HepG2 (cell line): ENCODE measurements around the gene PLCD4. TPM values are rescaled to one million over a fixed set of nuclear protein-coding genes. Genes with fewer than 3 reads are reported as not detected.

Experiments used
- ARNTL ChIP-seq: sonication (generic); formaldehyde crosslinking; IDR thresholded peaks from 2 replicates; pipeline ENCODE4 v1.4.0; 2020; ENCODE audit warnings: mild to moderate bottlenecking, missing genetic modification reagents
- BCLAF1 ChIP-seq: fragments of 450-650 bp; IDR thresholded peaks from 2 replicates; pipeline ENCODE4 v1.6.1; 2017; ENCODE audit warnings: mild to moderate bottlenecking
- BHLHE40 ChIP-seq: IDR thresholded peaks from 2 replicates; pipeline ENCODE4 v1.6.1; 2011; ENCODE audit warnings: low read length, improper control_type of control experiment
- CREM ChIP-seq, 2 experiments: sonication (generic) in 1 of 2; formaldehyde crosslinking in 1 of 2; IDR thresholded peaks; 2 replicates each; pipeline versions ENCODE4 v1.4.0 to v1.6.1; 2016 to 2020; ENCODE audit warnings: antibody characterized with exemption in 1 of 2, mild to moderate bottlenecking in 1 of 2, missing genetic modification reagents in 1 of 2
- FOSL2 ChIP-seq: sonication (generic); formaldehyde crosslinking; IDR thresholded peaks from 2 replicates; pipeline ENCODE4 v1.4.0; 2020; ENCODE audit warnings: missing genetic modification reagents
- IRF2 ChIP-seq: IDR thresholded peaks from 2 replicates; pipeline ENCODE4 v1.6.1; 2018; ENCODE audit warnings: missing genetic modification reagents, missing compliant biosample characterization
- KLF16 ChIP-seq, 2 experiments: sonication (generic) in 1 of 2; formaldehyde crosslinking in 1 of 2; IDR thresholded peaks; 2 replicates each; pipeline versions ENCODE4 v1.6.1 to v1.8.0; 2016 to 2023; ENCODE audit warnings: missing genetic modification reagents in 2 of 2, missing compliant biosample characterization in 1 of 2
- MAF1 ChIP-seq: sonication (generic); formaldehyde crosslinking; IDR thresholded peaks from 2 replicates; pipeline ENCODE4 v1.5.0; 2020; ENCODE audit warnings: missing genetic modification reagents, borderline replicate concordance
- NFE2L2 ChIP-seq: fragments of 150-350 bp; IDR thresholded peaks from 2 replicates; pipeline ENCODE4 v1.6.1; 2014; ENCODE audit warnings: low read length
- POGZ ChIP-seq: sonication (generic); formaldehyde crosslinking; IDR thresholded peaks from 2 replicates; pipeline ENCODE4 v1.4.0; 2020; ENCODE audit warnings: mild to moderate bottlenecking, missing genetic modification reagents
- POLR2A ChIP-seq, 2 experiments: IDR thresholded peaks; 2 replicates each; pipeline ENCODE4 v1.6.1; 2011; ENCODE audit warnings: low read depth in 2 of 2, low read length in 2 of 2, mild to moderate bottlenecking in 1 of 2, moderate library complexity in 1 of 2; ENCODE audit not compliant: insufficient read depth in 1 of 2
- SIX1 ChIP-seq: sonication (generic); formaldehyde crosslinking; IDR thresholded peaks from 2 replicates; pipeline ENCODE4 v1.4.0; 2020; ENCODE audit warnings: missing genetic modification reagents, borderline replicate concordance
- TFAP4 ChIP-seq: sonication (generic); IDR thresholded peaks from 2 replicates; pipeline ENCODE4 v1.6.1; 2016; ENCODE audit warnings: low read depth, borderline replicate concordance
- THYN1 ChIP-seq: sonication (generic); formaldehyde crosslinking; IDR thresholded peaks from 2 replicates; pipeline ENCODE4 v1.8.1; 2023; ENCODE audit warnings: low read depth, mild to moderate bottlenecking, moderate library complexity, missing genetic modification reagents, borderline replicate concordance
- TOPORS ChIP-seq: sonication (generic); formaldehyde crosslinking; IDR thresholded peaks from 2 replicates; pipeline ENCODE4 v1.8.0; 2023; ENCODE audit warnings: mild to moderate bottlenecking, missing genetic modification reagents
- TP53 ChIP-seq: sonication (generic); formaldehyde crosslinking; conservative IDR thresholded peaks from 2 replicates; pipeline ENCODE4 v1.4.0; 2020; ENCODE audit warnings: missing genetic modification reagents
- WIZ ChIP-seq: sonication (generic); formaldehyde crosslinking; IDR thresholded peaks from 2 replicates; pipeline ENCODE4 v1.5.1; 2020; ENCODE audit warnings: mild to moderate bottlenecking, missing genetic modification reagents
- ZFP36L1 ChIP-seq: sonication (generic); formaldehyde crosslinking; IDR thresholded peaks from 2 replicates; pipeline ENCODE4 v1.8.0; 2022; ENCODE audit warnings: mild to moderate bottlenecking, missing genetic modification reagents, moderate library complexity
- ZNF225 ChIP-seq: sonication (generic); formaldehyde crosslinking; IDR thresholded peaks from 2 replicates; pipeline ENCODE4 v1.4.0; 2020; ENCODE audit warnings: mild to moderate bottlenecking, missing genetic modification reagents
- ZNF260 ChIP-seq: sonication (generic); formaldehyde crosslinking; IDR thresholded peaks from 2 replicates; pipeline ENCODE4 v1.4.0; 2020; ENCODE audit warnings: missing genetic modification reagents, low read depth, mild to moderate bottlenecking, borderline replicate concordance
- ZNF564 ChIP-seq: sonication (generic); formaldehyde crosslinking; IDR thresholded peaks from 2 replicates; pipeline ENCODE4 v1.8.1; 2023; ENCODE audit warnings: mild to moderate bottlenecking, missing genetic modification reagents
- ZNF598 ChIP-seq: sonication (generic); formaldehyde crosslinking; IDR thresholded peaks from 2 replicates; pipeline ENCODE4 v1.5.1; 2020; ENCODE audit warnings: mild to moderate bottlenecking, missing genetic modification reagents, borderline replicate concordance
- ZSCAN25 ChIP-seq: sonication (generic); formaldehyde crosslinking; IDR thresholded peaks from 2 replicates; pipeline ENCODE4 v1.8.0; 2022; ENCODE audit warnings: mild to moderate bottlenecking, missing genetic modification reagents
- polyA plus RNA-seq, 8 experiments: library from polyadenylated mRNA; depleted of rRNA in 3 of 8; stranded (reverse) in 7 of 8; unstranded in 1 of 8; fragments of >200 nt; fragmentation: Illumina TruSeq in 4 of 8; extraction: Trizol in 4 of 8; gene quantifications; 2 replicates each; pipeline versions ENCODE4 v1.2.1 to v1.2.3, GENCODE V29; 2011 to 2016; ENCODE audit warnings: low read depth in 4 of 8, missing spikeins in 1 of 8, mixed read lengths in 1 of 8; ENCODE audit not compliant: insufficient read depth in 1 of 8
- total RNA-seq, 5 experiments: library from RNA; depleted of rRNA; stranded (reverse); fragments of >200 nt; fragmentation: Illumina TruSeq; extraction: Trizol; gene quantifications; 2 replicates each; pipeline ENCODE4 v1.2.3, GENCODE V29; 2016; ENCODE audit warnings: low read depth in 1 of 5
- TF ChIP-seq, protein P1 (sequence below): sonication (generic); formaldehyde crosslinking; IDR thresholded peaks from 2 replicates; pipeline ENCODE4 v1.5.1; 2020; ENCODE audit warnings: mild to moderate bottlenecking, missing genetic modification reagents, borderline replicate concordance

PLCD4 gene
- total and polyA plus RNA-seq, 2 of the 13 experiments (the other 11 are each of a cell fraction or from before 2014, with no cell fraction given): 0.26 TPM; not detected in 1

GRCh38 chr2:218659258-218659987 lies 51.7 kb downstream of the PLCD4 start, which contains the start of the genes BCS1L and ZNF142 (continued):
- TF ChIP-seq ARNTL (CRISPR knock-in tag) (peak; percentile 77; the same call in 1 of the 2 replicates), NFE2L2 (no peak), MAF1 (CRISPR knock-in tag) (no peak), SIX1 (CRISPR knock-in tag) (0 out of 2 replicates have a peak, but pooled peaks have one; percentile 24), WIZ (CRISPR knock-in tag) (no peak), POGZ (CRISPR knock-in tag) (peak; percentile 73), ZFP36L1 (CRISPR knock-in tag) (no peak; the same call in 1 of the 2 replicates), ZNF225 (no peak), ZSCAN25 (CRISPR knock-in tag) (peak; percentile 74), ZNF564 (CRISPR knock-in tag) (0 out of 2 replicates have a peak, but pooled peaks have one; percentile 30), KLF16 (CRISPR knock-in tag; IDR thresholded peaks at IDR 0.05) (peak in 1 of 2 experiments; percentile 75; a peak in 1 of 4 replicates), ZNF598 (no peak; the same call in 1 of the 2 replicates), TFAP4 (peak; percentile 16; the same call in 1 of the 2 replicates), BCLAF1 (no peak), ZNF260 (CRISPR knock-in tag) (no peak), IRF2 (CRISPR knock-in tag) (no peak; the same call in 1 of the 2 replicates), TP53 (CRISPR knock-in tag) (no peak; the same call in 1 of the 2 replicates), POLR2A (IDR thresholded peaks at IDR 0.05; ENCODE audit: insufficient read depth in 1 of 2, low read depth in 2 of 2, low read length in 2 of 2) (peak; percentile 66 to 93), TOPORS (CRISPR knock-in tag) (peak; percentile 70; the same call in 1 of the 2 replicates), FOSL2 (CRISPR knock-in tag) (peak; percentile 53), CREM (IDR thresholded peaks at IDR 0.05) (peak; percentile 87), CREM (CRISPR knock-in tag; IDR thresholded peaks at IDR 0.05) (no peak), BHLHE40 (0 out of 2 replicates have a peak, but pooled peaks have one; percentile 5), THYN1 (no peak)
- TF ChIP-seq, protein P1, sequence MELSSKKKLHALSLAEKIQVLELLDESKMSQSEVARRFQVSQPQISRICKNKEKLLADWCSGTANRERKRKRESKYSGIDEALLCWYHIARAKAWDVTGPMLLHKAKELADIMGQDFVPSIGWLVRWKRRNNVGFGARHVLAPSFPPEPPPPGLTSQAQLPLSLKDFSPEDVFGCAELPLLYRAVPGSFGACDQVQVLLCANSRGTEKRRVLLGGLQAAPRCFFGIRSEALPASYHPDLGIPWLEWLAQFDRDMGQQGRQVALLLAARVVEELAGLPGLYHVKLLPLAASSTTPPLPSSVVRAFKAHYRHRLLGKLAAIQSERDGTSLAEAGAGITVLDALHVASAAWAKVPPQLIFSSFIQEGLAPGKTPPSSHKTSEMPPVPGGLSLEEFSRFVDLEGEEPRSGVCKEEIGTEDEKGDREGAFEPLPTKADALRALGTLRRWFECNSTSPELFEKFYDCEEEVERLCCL (CRISPR knock-in tag): no peak
